NCI-H1048 (cell line): ENCODE results near the gene DEPDC7.
"Not testable (repeated sequence)": the region's sequence is repeated elsewhere in the genome, so short reads cannot be mapped to it uniquely, and the experiment has no call there.

Source experiments
- DNase-seq: peaks from one replicate; lab custom pipeline; 2025; lab: John Stamatoyannopoulos, UW

DEPDC7 gene

GRCh38 chr11:33015621-33016551, at the start of gene DEPDC7:
TSS of gene DEPDC7 (plus strand) at chr11:33015878. CDS start at chr11:33015956, 78 bp downstream.
- DNase-seq: no peak

DNA sequence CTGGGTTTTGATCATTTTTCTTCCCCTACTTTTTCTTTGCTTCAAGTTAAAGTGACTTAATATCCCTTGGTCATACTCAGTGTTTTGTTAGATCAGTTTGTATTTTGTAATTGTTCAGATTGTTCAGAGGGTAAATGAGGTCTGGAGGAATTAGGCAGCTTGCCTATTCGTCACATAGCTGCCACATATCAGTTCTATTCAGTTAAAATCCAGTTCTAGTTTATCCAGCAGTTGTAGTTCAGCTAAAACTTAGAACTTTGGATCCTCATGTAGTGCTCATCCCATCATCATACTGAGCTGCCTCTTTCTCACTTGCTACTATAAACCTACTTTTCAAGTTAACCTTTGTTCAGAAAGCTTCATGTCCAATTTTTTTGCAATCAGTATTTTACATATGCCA, 47.1 kb upstream of the DEPDC7 start:
- DNase-seq: no peak

DNA sequence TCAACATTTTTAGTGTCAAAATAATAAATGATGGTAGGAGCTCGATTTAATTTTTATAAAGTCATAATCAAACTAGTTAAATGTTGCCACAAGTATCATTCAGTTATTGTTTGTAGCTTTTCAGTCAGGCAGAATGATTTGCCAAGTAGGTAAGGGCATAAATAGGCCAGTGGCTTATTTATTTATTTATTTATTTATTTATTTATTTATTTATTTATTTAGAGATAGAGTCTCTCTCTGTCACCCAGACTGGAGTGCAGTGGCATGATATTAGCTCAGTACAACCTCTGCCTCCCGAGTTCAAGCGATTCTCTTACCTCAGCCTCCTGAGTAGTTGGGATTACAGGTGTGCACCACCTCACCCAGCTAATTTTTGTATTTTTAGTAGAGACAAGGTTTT, 43.4 kb upstream of the DEPDC7 start:
- not testable (repeated sequence) for DNase-seq

DNA sequence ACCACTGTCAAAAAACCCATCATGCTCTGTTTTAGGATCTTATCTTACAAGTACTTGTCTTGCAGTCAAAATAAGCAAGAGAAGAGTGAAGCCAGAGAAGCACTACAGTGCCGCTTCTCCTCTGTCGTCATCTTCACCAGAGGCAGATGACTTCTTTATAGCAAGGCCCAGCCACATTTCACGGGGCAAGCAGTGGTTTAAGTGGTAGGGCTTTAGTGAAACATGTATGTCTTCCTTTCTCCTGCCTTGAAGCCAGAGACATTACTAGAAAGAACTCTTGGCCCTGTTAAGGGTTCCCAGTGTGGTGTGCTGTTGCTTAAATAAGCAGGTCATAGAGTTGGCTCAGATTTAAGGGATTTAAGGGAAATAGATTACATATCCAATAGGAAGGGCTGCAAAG, 42.9 kb upstream of the DEPDC7 start:
- DNase-seq: no peak

DNA sequence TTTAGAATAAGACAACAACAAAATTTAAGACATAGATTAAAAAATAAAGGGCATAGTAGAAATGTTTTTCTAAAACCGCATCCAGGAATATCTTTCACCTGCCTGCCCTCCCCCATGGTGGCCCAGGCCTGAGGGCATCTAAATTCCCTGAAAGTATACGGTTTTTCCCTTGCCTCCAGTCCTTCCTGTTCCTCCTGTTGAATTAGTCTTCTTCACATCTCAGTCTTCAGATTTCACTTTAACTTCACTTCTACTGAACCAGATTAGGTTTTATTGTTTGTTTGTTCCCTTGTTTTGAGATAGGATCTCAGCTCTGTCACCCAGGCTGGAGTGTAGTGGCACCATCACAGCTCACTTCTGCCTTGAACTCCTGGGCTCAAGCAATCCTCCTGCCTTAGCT, 33.1 kb upstream of the DEPDC7 start:
- no peak for DNase-seq

DNA sequence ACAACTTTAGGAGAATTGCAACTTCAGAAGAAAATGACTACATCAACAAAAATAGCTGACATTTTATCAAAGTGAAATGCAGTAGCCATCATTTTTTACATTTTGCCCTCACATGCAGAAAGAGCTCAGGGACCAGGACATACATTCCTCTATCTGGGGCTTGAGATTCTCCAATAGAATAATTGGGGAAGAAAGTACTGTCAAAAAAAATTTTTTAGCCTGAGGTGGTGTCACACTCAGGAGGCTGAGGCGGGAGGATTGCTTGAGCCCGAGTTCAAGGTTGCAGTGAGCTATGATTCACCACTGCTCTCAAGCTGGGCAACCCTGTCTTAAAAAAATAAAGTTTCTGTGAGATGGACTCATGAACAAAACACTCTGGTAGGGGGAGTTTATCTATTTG, 32.2 kb upstream of the DEPDC7 start:
- no peak for DNase-seq

- DNase-seq: no peak
These were observed 30.1 kb upstream of the DEPDC7 start for GRCh38 chr11:32985600-32985999.

GRCh38 chr11:32987851-32988250, 27.8 kb upstream of the DEPDC7 start:
- DNase-seq: no peak

GRCh38 chr11:32990481-32990880, 25.2 kb upstream of the DEPDC7 start:
- no peak for DNase-seq

- no peak for DNase-seq
These were observed 24.3 kb upstream of the DEPDC7 start for GRCh38 chr11:32991427-32991826.

DNA sequence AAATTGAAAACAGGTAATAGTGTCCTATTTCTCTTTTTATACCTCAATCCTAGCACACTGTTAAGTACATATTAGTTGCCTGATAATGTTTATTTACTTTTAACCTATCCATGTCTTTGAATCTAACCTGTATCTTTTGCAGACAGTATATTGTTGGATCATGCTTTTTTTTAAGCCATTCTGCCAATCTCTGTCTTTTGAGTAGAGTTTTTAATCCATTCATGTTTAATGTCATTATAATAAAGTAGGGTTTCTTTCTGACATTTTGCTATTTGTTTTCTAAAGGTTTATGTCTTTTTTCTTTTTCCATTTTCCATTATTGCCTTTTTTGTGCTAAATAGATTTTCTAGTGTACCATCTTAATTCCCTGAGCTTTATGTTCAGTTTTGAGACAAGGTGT, 23.8 kb upstream of the DEPDC7 start:
- no peak for DNase-seq

DNA sequence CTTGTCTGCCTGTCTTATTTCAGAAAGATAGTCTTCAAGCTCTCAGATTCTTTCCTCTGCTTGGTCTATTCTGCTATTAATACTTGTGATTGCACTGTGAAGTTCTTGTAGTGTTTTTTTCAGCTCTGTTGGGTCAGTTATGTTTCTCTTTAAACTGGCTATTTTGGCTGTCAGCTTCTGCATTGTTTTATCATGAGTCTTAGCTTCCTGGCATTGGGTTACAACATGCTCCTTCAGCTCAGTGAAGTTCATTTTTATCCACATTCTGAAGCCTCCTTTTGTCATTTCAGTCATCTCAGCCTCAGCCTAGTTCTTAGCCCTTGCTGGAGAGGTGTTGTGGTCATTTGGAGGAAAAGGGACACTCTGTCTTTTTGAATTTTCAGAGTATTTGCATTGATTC, 15.5 kb upstream of the DEPDC7 start:
- no peak for DNase-seq

GRCh38 chr11:33001281-33001680, 14.4 kb upstream of the DEPDC7 start:
- DNase-seq: no peak

- no peak for DNase-seq
These were observed 13.7 kb upstream of the DEPDC7 start for GRCh38 chr11:33001751-33002542.

DNA sequence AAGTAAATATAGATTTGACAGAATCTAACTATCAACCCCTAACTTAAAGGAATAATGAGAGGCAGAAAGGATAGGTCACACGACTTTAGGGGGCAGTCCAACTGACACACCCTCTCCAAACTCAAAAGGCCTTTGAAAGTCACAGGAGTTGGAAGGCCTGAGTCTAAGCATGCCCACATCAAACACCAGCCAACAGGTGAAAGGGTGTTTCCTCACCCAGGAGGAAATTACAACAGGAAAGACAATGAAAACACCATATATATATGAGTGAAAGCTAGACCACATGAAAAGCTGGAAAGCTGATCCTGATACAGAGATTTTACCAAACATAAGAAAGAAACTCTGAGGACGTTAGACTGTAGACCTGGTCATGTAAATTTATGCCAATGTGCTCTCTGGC, 10.5 kb upstream of the DEPDC7 start:
- no peak for DNase-seq

GRCh38 chr11:33006010-33006409, 9.7 kb upstream of the DEPDC7 start:
- DNase-seq: no peak

DNA sequence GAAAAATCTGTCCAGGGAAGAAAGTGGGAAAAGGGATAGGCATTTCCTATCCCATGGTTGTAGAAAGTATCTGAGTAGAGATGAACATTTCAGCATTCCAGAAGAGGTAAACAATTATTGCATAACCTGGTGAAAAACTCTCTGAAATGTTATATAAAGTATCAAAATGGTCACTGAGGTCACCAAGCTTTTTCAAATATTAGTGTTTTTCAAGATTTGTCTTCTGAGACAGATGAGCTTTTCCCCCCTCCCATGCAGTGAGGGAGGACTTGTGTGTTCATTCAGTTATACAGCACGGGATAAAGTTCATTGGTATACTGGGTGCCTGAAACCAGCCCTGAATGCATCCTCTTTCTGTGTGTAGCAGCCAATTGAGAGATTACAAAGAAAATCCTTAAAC, 1.9 kb upstream of the DEPDC7 start:
- DNase-seq: no peak

DNA sequence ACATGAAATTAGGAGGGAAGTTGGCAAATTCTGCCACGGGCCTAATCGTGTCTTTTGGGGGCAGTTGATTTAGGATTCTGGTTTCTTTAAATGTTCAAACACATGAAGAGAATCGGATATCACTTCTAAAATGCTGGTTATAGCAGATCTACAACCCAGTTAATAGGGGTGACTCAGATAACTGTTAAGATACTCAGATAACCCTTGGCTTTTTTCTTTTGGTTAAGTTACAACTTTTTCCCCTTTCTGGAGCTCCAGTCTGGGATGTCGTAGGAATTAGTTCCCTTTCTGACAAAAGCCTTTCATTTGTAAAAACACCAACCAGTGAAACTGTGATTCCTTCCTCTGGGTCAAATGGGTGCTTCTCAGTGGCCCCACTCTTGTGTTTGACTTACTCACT, 976 bp downstream of the DEPDC7 start:
- no peak for DNase-seq

DNA sequence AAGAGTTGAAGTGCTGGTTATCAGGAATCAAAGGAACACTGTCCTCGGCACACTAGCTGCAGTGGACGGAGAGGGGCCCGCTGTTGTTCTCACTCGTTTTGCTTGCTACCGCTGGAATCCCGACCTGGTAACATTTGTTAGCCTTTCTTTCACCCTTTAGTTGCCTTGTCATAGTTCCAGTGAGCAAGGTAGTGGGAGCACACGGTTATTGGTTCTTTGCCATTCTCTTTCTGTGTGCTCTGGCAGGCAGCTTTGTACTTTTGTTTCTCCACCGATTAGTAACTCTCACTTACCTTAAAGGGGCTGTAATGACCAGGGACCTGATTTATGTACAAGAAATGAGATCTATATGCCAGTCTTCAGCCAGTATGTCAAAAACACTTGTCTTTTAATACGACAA, 1.8 kb downstream of the DEPDC7 start:
- DNase-seq: no peak

GRCh38 chr11:33017965-33018364, 2.3 kb downstream of the DEPDC7 start:
- no peak for DNase-seq

DNA sequence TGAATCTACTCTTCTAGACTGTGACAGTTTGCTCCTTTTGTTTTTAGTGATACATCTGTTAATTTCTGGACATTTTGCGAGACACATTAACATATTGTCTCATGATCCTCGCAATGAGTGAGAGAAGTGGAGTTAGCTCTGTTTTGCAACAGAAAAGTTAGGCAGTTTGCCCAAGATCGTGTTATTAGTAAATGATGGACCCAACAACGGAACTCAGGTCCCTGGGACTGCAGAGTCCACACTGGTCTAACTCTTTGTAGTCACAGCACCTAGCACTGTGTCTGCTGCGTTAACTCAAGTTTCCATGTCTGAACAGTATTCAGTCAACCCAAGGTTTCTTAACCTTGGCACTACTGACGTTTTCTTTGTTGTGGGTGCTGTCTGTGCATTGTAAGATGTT, 3.2 kb downstream of the DEPDC7 start:
- DNase-seq: no peak

GRCh38 chr11:33021501-33021900, 5.8 kb downstream of the DEPDC7 start:
- no peak for DNase-seq

- no peak for DNase-seq
These were observed 6.3 kb downstream of the DEPDC7 start for GRCh38 chr11:33021937-33022336.
